Measurements from ENCODE around the gene VAT1L. TPM values are rescaled to one million over a fixed set of nuclear protein-coding genes. Genes with fewer than 3 reads are reported as not detected.

The VAT1L gene
- total RNA-seq, 6 experiments from 2014 or later = not detected

GRCh38 chr16:77897129-77897437 lies 108.7 kb downstream of the VAT1L start:
- Mint-ChIP-seq H3K36me3 (ENCODE audit: low read depth) (peaks cover 6% of the 10 kb centered on the region; the same call in 1 of the 2 replicates), H3K4me3 (no peak overlapping the region), H3K4me1 (ENCODE audit: low read depth) (no peaks in the 10 kb centered on the region), H3K27ac (no peak overlapping the region), H3K9me3 (peaks cover 42% of the 10 kb centered on the region), H3K27me3 (ENCODE audit: insufficient read depth) (peaks cover 4% of the 10 kb centered on the region)
- no peak for DNase-seq
- no peak for TF ChIP-seq CTCF (IDR thresholded peaks at IDR 0.05)

- no peak for TF ChIP-seq CTCF (IDR thresholded peaks at IDR 0.05)
- Mint-ChIP-seq H3K27me3 (ENCODE audit: insufficient read depth) (peaks cover 4% of the 10 kb centered on the region), H3K9me3 (peaks cover 37% of the 10 kb centered on the region), H3K4me1 (ENCODE audit: low read depth) (no peaks in the 10 kb centered on the region), H3K27ac (no peak overlapping the region), H3K36me3 (ENCODE audit: low read depth) (peaks cover 6% of the 10 kb centered on the region; the same call in 1 of the 2 replicates), H3K4me3 (no peak overlapping the region)
- DNase-seq = no peak
Measured at GRCh38 chr16:77897831-77898605, 109.7 kb downstream of the VAT1L start.

GRCh38 chr16:77898671-77899211 lies 110.4 kb downstream of the VAT1L start:
- Mint-ChIP-seq H3K36me3 (ENCODE audit: low read depth) (peaks cover 6% of the 10 kb centered on the region; the same call in 1 of the 2 replicates), H3K27ac (no peak overlapping the region), H3K4me1 (ENCODE audit: low read depth) (no peaks in the 10 kb centered on the region), H3K9me3 (peaks cover 41% of the 10 kb centered on the region), H3K4me3 (no peak overlapping the region), H3K27me3 (ENCODE audit: insufficient read depth) (peaks cover 4% of the 10 kb centered on the region)
- no peak for TF ChIP-seq CTCF (IDR thresholded peaks at IDR 0.05)
- no peak for DNase-seq

GRCh38 chr16:77899416-77899815 lies 111.1 kb downstream of the VAT1L start:
- DNase-seq = no peak
- Mint-ChIP-seq H3K36me3 (ENCODE audit: low read depth) (peaks cover 6% of the 10 kb centered on the region; the same call in 1 of the 2 replicates), H3K27me3 (ENCODE audit: insufficient read depth) (peaks cover 2% of the 10 kb centered on the region), H3K9me3 (peaks cover 46% of the 10 kb centered on the region), H3K4me1 (ENCODE audit: low read depth) (no peaks in the 10 kb centered on the region), H3K4me3 (no peak overlapping the region), H3K27ac (no peak overlapping the region)
- TF ChIP-seq CTCF (IDR thresholded peaks at IDR 0.05) = no peak

GRCh38 chr16:77905374-77905920 lies 117.1 kb downstream of the VAT1L start:
- Mint-ChIP-seq H3K27ac (no peak overlapping the region), H3K27me3 (ENCODE audit: insufficient read depth) (peaks cover 2% of the 10 kb centered on the region; the same call in 1 of the 2 replicates), H3K4me3 (no peak overlapping the region), H3K36me3 (ENCODE audit: low read depth) (peaks cover 5% of the 10 kb centered on the region; the same call in 1 of the 2 replicates), H3K9me3 (peaks cover 41% of the 10 kb centered on the region), H3K4me1 (ENCODE audit: low read depth) (no peaks in the 10 kb centered on the region)
- DNase-seq = no peak
- TF ChIP-seq CTCF (IDR thresholded peaks at IDR 0.05) = no peak

Data from HFFc6 (cell line).